Islet precursor cell (in vitro differentiated cells): ENCODE data around the gene OGFOD3.
"Not testable (repeated sequence)": the region's sequence is repeated elsewhere in the genome, so short reads cannot be mapped to it uniquely, and the experiment has no call there.

Experiments used
- DNase-seq: peaks from one replicate; pipeline ENCODE4 v3.0.0-alpha.2; 2018

OGFOD3 gene

GRCh38 chr17:82349287-82349701 lies 69.1 kb downstream of the OGFOD3 start:
- no peak for DNase-seq

- DNase-seq = no peak
Observed at GRCh38 chr17:82348866-82349265, 69.5 kb downstream of the OGFOD3 start.

GRCh38 chr17:82348434-82348833 lies 70.0 kb downstream of the OGFOD3 start:
- DNase-seq = no peak

- not testable (repeated sequence) for DNase-seq
Observed at GRCh38 chr17:82347994-82348393, 70.4 kb downstream of the OGFOD3 start.

GRCh38 chr17:82346342-82347300 lies 71.8 kb downstream of the OGFOD3 start:
- DNase-seq = no peak

GRCh38 chr17:82345151-82345976 lies 73.0 kb downstream of the OGFOD3 start:
- no peak for DNase-seq

GRCh38 chr17:82344175-82344907 lies 74.0 kb downstream of the OGFOD3 start:
- DNase-seq = no peak

- no peak for DNase-seq
Observed at GRCh38 chr17:82343560-82343959, 74.8 kb downstream of the OGFOD3 start.

- DNase-seq = no peak
Observed at GRCh38 chr17:82342361-82343079, 75.9 kb downstream of the OGFOD3 start.

- DNase-seq = no peak
Observed at GRCh38 chr17:82339634-82340580, 78.5 kb downstream of the OGFOD3 start.
